ENCODE measurements around the gene MSI2. TPM values are rescaled to one million over a fixed set of nuclear protein-coding genes. Genes with fewer than 3 reads are reported as not detected.
"Not testable (repeated sequence)": the region's sequence is repeated elsewhere in the genome, so short reads cannot be mapped to it uniquely, and the experiment has no call there.

MSI2 gene
- total RNA-seq, 1 donor from 2014 or later, result 110 TPM

DNA sequence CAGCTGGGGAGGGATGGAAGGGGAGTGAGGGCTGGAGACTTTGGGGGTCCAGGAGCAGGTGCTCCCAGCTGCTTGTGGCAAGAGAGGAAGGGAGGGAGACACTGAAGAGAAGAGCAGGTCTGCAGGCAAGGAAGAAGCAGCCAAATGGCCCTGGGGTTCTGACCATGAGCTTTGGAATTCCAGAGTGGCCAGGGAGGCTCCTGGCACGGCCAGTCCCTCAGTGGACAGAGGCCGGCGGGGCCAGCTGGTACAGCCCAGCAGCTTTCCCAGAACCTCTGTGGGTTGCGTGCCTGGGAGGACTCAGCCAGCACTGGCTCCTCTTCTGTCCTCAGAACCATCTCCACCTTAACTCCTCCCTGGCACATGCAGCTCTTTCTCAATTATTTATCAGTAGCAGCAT lies 233.0 kb downstream of the MSI2 start:
- no peak for ATAC-seq (ENCODE audit: poor library complexity)
- DNase-seq, result no peak
- intact Hi-C loops (cut with DNase I), result no loop called here

- intact Hi-C loops (cut with DNase I), result no loop called here
- DNase-seq (no peak), ATAC-seq (ENCODE audit: poor library complexity) (no peak)
These were observed 234.0 kb downstream of the MSI2 start for GRCh38 chr17:57490111-57490845.

- ATAC-seq (ENCODE audit: poor library complexity) (no peak), DNase-seq (no peak)
- intact Hi-C loops (cut with DNase I), result no loop called here
These were observed 234.6 kb downstream of the MSI2 start for GRCh38 chr17:57490890-57491289.

DNA sequence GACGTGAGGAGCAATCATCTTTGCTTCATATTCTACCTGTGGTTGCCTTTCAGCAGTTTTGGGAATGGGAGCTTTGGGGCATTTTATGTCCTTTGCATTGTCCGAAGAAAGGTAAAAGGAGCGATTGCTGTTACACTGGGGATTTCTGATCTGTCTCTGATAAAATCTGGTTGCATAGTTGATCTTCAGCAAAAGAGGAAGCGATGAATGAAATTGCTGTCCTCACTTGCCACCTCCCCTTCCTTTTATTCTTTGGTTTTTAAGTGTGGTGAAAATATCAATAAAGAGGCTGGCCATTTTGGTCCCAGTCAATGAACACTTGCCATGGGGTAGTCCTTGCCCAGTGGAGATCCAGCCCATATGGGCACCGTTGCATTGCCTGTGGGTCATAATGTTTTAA lies 236.8 kb downstream of the MSI2 start:
- ATAC-seq (ENCODE audit: poor library complexity) (no peak), DNase-seq (no peak)
- intact Hi-C loops (cut with DNase I), result no loop called here

DNA sequence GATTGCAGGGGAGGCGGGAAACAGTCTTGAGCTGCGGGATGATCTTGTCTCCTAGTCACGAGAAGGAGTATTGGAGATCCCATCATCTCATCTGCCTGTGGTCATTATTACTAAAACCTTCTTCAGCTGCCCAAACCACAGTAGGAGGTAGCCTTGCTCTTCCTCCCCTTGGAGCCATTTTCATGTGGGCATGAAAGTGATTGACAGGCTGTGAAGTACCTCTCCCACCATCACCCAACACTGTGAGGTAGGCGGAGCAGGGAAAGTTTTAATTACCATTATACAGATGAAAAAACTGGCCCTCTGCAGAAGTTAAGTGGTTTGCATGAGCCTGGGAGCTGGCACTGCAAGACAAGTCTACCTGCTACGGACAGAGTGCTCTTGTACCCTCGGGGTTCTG lies 237.3 kb downstream of the MSI2 start:
- DNase-seq, result no peak
- intact Hi-C loops (cut with DNase I), result no loop called here
- no peak for ATAC-seq (ENCODE audit: poor library complexity)

GRCh38 chr17:57494443-57494842 lies 238.1 kb downstream of the MSI2 start:
- intact Hi-C loops (cut with DNase I), result no loop called here
- DNase-seq (no peak), ATAC-seq (ENCODE audit: poor library complexity) (no peak)

DNA sequence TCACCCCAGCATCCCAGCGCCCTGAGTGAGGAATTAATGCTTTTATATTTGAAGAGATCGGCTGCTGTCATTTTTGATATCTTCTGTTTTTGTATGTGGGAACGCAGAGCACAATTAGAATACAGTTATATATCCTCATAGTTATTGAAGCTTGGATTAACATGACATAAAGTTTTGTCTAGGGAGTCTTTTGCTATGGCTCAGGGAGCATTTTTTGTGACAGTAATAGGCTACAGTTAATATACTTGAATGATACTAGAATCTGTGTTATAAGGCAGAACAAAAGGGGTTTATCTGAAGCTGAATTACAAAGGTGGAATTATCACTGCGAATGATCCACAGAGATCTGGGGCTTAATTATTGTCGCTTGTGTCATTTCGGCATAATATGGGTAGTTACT lies 239.4 kb downstream of the MSI2 start:
- no peak for ATAC-seq (ENCODE audit: poor library complexity)

DNA sequence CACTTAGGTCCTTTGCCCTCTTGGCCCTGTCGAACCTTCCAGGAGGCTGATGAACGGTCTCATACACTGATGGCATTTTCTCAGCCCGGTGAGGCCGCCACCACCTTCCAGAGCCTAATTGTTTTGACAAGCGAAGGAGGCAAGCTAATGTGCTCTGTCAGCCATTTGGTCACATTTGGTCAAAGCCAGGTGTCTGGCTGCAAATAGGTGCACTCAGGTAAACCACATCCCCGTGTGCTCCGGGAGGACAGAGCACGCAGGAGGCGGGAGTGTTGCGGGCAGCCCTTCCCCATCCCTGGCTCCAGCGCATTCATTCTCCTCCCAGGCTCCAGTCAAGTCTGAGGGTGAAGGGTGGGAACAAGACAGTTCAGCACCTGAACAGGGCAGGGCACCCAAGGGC lies 240.1 kb downstream of the MSI2 start:
- no peak for ATAC-seq (ENCODE audit: poor library complexity)
- intact Hi-C loops (cut with DNase I), result no loop called here
- no peak for DNase-seq

More for the DNA sequence above, 239.4 kb downstream of the MSI2 start:
- intact Hi-C loops (cut with DNase I), result no loop called here
- no peak for DNase-seq

- DNase-seq, result no peak
- intact Hi-C loops (cut with DNase I), result no loop called here
- ATAC-seq (ENCODE audit: poor library complexity), result no peak
These were observed 242.1 kb downstream of the MSI2 start for GRCh38 chr17:57498443-57498842.

DNA sequence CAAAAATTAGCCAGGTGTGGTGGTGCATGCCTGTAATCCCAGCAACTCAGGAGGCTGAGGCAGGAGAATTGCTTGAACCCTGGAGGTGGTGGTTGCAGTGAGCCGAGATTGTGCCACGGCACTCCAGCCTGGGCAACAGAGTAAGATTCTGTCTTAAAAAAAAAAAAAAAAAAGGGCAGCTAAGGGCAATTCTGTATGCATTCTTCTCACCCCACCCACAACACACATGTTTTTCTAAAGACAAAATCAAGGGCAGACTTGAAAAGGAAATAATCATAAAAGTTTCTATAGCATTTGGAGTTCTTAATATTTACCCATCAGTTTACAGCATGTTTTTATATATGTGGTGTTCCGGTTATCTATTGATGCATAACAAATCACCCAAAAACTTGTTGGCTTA lies 242.9 kb downstream of the MSI2 start:
- ATAC-seq (ENCODE audit: poor library complexity); intact Hi-C loops (cut with DNase I); DNase-seq: not testable (repeated sequence)

DNA sequence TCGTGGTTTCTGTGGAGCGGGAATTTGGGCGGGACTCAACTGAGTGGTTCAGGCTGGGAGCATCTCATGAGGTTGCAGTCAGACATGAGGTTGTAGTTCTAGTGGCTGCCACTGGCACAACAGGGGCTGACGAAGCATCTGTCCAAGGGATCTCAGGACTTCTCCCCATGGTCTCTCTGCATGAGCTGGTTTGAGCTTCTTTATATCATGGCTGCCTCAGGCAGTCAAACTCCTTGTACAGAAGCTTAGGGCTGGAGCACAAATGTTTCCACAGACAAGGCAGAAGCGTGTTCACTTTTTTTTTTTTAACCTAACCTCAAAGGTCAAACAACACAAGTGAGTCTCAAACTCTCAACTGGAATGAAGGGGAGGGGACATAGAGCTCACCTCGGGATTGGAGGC lies 243.3 kb downstream of the MSI2 start:
- ATAC-seq (ENCODE audit: poor library complexity) (no peak), DNase-seq (no peak)
- intact Hi-C loops (cut with DNase I), result no loop called here

- DNase-seq (no peak), ATAC-seq (ENCODE audit: poor library complexity) (no peak)
- intact Hi-C loops (cut with DNase I), result no loop called here
These were observed 244.7 kb downstream of the MSI2 start for GRCh38 chr17:57501016-57501415.

DNA sequence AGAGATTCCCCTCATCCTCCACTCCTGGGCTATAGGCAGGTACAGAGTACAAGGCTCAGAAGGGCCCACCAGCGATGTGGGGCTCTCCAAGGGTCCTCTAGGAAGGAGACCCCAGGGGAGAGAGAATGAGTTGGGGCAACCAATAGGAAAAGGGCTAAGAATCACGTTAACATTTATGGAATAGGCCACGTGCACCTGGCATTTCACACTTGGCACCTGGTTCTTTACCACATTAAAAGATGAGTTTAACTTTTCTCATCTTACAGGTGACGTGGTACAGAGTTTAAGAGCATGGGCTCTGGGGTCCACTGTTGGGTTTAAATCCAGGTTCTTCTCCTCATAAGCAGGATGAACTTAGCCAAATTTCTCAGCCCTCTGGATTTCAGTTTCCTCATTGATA lies 245.7 kb downstream of the MSI2 start:
- intact Hi-C loops (cut with DNase I), result no loop called here
- no peak for ATAC-seq (ENCODE audit: poor library complexity)

GRCh38 chr17:57502811-57503241 lies 246.5 kb downstream of the MSI2 start:
- intact Hi-C loops (cut with DNase I), result no loop called here
- DNase-seq (no peak), ATAC-seq (ENCODE audit: poor library complexity) (no peak)

More for the DNA sequence above, 245.7 kb downstream of the MSI2 start:
- DNase-seq, result no peak

DNA sequence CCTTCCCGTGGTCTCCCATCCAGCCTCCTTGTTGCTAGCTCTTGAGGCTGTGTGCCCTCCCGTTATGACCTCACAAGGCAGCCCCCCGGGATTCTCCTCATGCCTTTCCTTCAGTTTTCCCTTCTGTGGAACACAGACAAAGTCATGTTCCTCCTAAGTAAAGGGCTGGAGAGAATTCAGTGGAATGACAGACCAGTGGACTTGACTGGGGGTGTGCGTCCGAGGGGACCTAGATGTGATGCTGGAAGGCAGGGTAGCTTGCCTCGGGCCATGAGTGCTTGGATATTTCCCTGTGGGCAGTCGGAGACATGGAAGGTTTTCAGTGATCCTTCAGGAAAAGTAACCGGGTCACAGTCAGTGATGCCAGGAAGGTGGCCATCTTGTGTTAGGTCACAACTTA lies 247.9 kb downstream of the MSI2 start:
- no peak for DNase-seq
- ATAC-seq (ENCODE audit: poor library complexity), result no peak
- intact Hi-C loops (cut with DNase I), result no loop called here

DNA sequence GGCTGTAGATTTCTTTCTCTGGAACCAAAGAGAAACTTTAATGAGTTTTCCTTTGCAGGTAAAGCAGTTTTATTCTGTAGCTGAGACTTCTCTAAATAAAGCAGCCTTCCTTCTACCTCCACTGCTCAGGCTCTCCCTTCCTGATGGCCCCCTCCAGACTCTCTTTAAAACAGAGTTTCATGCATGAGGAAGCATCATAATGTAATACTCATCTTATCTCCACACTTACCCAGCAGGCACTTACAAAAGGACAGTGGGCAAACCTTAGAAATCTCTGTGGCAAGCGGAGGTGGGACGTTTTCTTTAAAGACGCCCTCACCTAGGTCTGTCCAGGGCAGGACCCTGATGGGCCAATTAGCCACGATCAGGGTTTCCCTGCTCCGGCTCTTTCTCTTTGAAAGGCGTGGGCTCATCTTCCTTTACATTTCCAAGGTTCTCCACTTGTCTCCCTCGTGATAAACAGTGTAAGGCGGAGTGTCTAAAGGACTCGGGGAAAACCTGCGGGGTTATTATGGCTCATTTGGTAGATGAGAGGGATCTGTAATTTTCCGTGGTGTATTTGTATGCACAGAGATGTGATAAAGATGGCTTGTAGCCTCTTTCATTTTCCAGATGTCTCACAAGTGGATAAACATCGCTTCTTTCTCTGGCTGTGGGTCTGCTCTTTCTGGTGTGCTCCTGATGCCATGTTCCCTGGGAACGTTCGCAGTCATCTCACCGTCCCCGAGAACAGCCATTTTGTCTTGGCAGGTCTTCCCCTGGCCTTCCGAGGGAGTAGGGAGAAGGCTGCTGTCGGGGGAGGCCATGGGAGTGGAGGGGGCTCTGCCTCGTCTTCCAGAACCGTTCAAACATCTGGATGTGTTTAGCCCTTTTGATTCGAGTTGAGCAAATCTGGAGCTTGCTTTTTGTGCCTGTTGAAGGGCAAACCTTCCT lies 249.8 kb downstream of the MSI2 start:
- DNase-seq (no peak), ATAC-seq (ENCODE audit: poor library complexity) (no peak)
- intact Hi-C loops (cut with DNase I), result no loop called here

DNA sequence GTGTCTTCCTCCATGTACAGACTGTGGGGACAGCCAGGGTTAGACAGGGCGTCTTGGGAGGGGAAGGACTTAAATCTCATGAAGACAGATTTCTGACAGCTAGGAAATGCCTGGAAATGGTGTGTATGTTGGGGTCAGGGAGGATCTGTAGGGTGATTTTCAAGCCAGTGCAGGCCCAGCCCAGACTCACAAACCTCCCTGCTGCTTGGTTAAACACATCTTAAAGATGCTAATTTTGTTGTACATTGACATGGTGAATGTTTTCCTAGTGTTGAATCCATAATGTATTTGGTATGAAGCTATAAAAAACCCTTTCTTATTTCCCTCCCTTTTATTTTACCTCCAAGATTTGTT lies 250.4 kb downstream of the MSI2 start:
- no peak for ATAC-seq (ENCODE audit: poor library complexity)
- DNase-seq, result no peak
- intact Hi-C loops (cut with DNase I), result no loop called here

- DNase-seq (no peak), ATAC-seq (ENCODE audit: poor library complexity) (no peak)
- intact Hi-C loops (cut with DNase I), result no loop called here
These were observed 251.5 kb downstream of the MSI2 start for GRCh38 chr17:57507828-57508227.

DNA sequence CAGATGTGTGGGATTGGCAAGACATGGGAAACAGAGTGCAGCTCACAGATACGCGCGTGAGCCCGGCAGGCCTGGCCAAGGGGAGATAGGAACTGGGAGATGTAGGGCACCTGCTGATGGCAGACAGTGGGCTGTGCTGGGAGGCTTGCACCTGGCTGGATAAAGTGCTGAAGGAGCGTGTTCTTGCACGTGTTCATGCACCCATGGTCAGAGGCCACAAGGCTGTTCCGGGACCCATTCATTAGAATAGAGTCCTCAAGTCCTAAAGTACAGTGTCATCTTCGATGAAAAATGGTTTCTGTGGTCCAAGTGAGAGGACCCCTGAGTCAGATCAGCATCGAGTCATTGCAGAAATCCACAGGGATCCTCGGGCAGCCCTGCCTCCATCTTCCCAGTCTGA lies 252.3 kb downstream of the MSI2 start:
- intact Hi-C loops (cut with DNase I), result no loop called here
- ATAC-seq (ENCODE audit: poor library complexity) (no peak), DNase-seq (no peak)

GRCh38 chr17:57511475-57512123 lies 255.3 kb downstream of the MSI2 start:
- intact Hi-C loops (cut with DNase I), result no loop called here
- ATAC-seq (ENCODE audit: poor library complexity), result no peak
- DNase-seq, result no peak

Measured in Right ventricle myocardium superior (tissue), 1 donor.